Activated T-cell treated with anti-CD3 and anti-CD28 coated beads, Interleukin-2, amount 50 U/mL, for 4 hours (primary cell): Measurements from ENCODE around the gene BRD3. TPM values are rescaled to one million over a fixed set of nuclear protein-coding genes. Genes with fewer than 3 reads are reported as not detected.
A peak's percentile ranks its signal among the peaks of the same experiment; 100 is the strongest.

Experiments used
- ATAC-seq, 2 donors: fragments of 200-7000 bp; cut with Tn5 transposase; one replicate each; pipeline ENCODE4 v1.10.0; 2021
- DNase-seq: peaks from one replicate; pipeline ENCODE4 v3.0.0-alpha.2; 2020
- H3K27me3 Mint-ChIP-seq: one replicate; pipeline ENCODE4 v1.8.0; 2021; ENCODE audit warnings: low read depth, mixed read lengths
- H3K36me3 Mint-ChIP-seq: one replicate; pipeline ENCODE4 v1.8.0; 2022; ENCODE audit warnings: mixed read lengths; ENCODE audit not compliant: insufficient read depth
- H3K4me1 Mint-ChIP-seq: one replicate; pipeline ENCODE4 v1.8.0; 2021; ENCODE audit warnings: low read depth, mixed read lengths
- H3K4me3 Mint-ChIP-seq: one replicate; pipeline ENCODE4 v1.8.0; 2021; ENCODE audit warnings: mild to moderate bottlenecking, moderate library complexity, mixed read lengths
- H3K9me3 Mint-ChIP-seq: one replicate; pipeline ENCODE4 v1.8.0; 2021; ENCODE audit warnings: mixed read lengths
- total RNA-seq, 3 donors: library from RNA; stranded (reverse); gene quantifications; one replicate each; pipeline ENCODE4 v1.2.1, GENCODE V29; 2021

Gene BRD3
- total RNA-seq, 3 donors from 2014 or later = 29.3 to 38.2 (median 32.4) TPM

DNA sequence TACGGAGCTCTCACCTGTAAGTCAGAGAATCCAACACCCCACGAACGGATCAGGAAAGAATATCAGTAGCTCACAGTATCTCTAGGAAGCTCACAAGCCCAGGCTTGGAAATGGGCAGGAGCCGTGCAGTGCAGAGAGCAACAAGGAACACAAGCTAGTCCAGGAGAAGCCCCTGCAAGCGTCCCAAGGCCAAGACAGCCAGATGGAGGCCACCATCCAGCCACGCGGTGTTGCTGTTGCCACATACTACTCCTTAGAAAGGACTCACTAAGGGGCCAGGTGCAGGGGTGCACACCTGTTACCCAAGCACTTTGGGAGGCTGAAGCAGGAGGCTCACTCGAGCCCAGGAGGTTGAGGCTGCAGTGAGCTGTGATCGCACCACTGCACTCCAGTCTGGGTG is 60.3 kb downstream of the BRD3 start:
- DNase-seq = no peak
- H3K4me1 Mint-ChIP-seq = no peaks in the 10 kb centered on the region

GRCh38 chr9:134007150-134007549 is 60.7 kb downstream of the BRD3 start:
- ATAC-seq (no peak), DNase-seq (no peak)
- no peak overlapping the region for H3K4me3 Mint-ChIP-seq
- no peaks in the 10 kb centered on the region for H3K9me3 Mint-ChIP-seq
- peaks cover 10% of the 10 kb centered on the region for H3K27me3 Mint-ChIP-seq
- H3K36me3 Mint-ChIP-seq = no peaks in the 10 kb centered on the region
- no peaks in the 10 kb centered on the region for H3K4me1 Mint-ChIP-seq

More for the DNA sequence above, 60.3 kb downstream of the BRD3 start:
- peaks cover 10% of the 10 kb centered on the region for H3K27me3 Mint-ChIP-seq
- no peak overlapping the region for H3K4me3 Mint-ChIP-seq
- H3K36me3 Mint-ChIP-seq = no peaks in the 10 kb centered on the region
- no peak for ATAC-seq
- H3K9me3 Mint-ChIP-seq = no peaks in the 10 kb centered on the region

DNA sequence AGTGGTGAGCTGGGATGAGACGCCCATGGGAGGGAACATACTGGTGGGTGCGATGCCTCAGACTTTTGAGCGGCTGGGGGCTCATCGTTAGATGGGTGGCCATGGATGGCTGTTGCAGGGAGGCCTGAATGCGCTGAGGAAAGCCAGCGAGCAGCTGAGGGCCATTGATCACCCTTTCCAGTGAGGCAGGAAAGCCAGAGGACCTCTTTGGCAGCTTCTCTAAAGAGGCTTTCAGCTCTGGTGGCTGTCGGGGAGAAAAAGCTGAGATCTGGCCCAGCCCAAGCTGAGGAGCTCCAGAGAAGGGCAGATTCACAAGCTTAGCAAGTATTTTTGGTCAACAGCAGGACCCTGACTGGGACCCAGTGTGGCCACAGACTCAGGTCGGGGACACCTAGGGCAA is 62.4 kb downstream of the BRD3 start:
- Mint-ChIP-seq H3K36me3 (no peaks in the 10 kb centered on the region), H3K4me1 (no peaks in the 10 kb centered on the region), H3K4me3 (no peak overlapping the region), H3K9me3 (no peaks in the 10 kb centered on the region), H3K27me3 (peaks cover 10% of the 10 kb centered on the region)
- DNase-seq (no peak), ATAC-seq (no peak)

GRCh38 chr9:134004881-134005280 is 62.9 kb downstream of the BRD3 start:
- Mint-ChIP-seq H3K4me1 (no peaks in the 10 kb centered on the region), H3K4me3 (no peak overlapping the region)

GRCh38 chr9:134004131-134004873 is 63.5 kb downstream of the BRD3 start:
- Mint-ChIP-seq H3K9me3 (no peaks in the 10 kb centered on the region), H3K36me3 (no peaks in the 10 kb centered on the region), H3K4me3 (no peak overlapping the region), H3K27me3 (peaks cover 10% of the 10 kb centered on the region), H3K4me1 (no peaks in the 10 kb centered on the region)
- ATAC-seq (no peak), DNase-seq (no peak)

More at GRCh38 chr9:134004881-134005280, 62.9 kb downstream of the BRD3 start:
- no peak for ATAC-seq
- no peak for DNase-seq
- Mint-ChIP-seq H3K27me3 (peaks cover 10% of the 10 kb centered on the region), H3K9me3 (no peaks in the 10 kb centered on the region), H3K36me3 (no peaks in the 10 kb centered on the region)

DNA sequence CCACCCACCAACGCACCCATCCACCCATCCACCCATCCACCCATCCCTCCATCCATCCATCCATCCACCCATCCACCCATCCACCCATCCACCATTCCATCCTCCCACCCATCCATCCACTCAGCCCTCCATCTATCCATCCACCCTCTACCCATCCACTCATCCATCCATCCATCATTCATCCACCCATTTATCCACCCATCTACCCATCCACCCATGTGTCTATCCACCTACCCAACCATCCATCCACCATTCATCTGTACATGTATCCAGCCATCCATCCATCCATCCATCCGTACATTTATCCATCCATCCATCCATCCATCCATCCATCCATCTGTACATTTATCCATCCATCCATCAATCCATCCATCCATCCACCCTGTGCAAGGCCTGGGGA is 64.6 kb downstream of the BRD3 start:
- ATAC-seq = no peak
- H3K27me3 Mint-ChIP-seq = peaks cover 10% of the 10 kb centered on the region

DNA sequence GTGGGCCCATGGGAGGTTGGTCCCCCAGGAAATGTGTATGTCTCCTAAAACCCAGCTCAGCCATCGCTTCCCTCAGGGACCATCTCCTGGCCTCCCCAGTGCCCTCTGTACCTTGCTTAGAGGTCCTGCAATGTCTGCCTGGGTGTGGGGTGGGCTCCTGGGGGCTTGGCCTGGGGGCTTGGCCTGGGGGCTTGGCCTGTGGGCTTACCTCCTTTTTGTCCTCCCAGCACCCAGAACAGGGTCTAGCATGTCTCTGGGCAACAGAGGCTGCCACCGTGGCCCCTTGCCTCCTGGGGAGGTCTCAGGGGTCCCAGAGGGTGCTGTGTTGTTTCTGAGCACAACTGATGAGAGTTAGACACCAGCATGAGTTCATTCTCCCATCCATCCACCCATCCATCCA is 65.0 kb downstream of the BRD3 start:
- ATAC-seq (no peak), DNase-seq (no peak)
- no peak overlapping the region for H3K4me3 Mint-ChIP-seq
- no peaks in the 10 kb centered on the region for H3K36me3 Mint-ChIP-seq
- no peaks in the 10 kb centered on the region for H3K4me1 Mint-ChIP-seq
- peaks cover 10% of the 10 kb centered on the region for H3K27me3 Mint-ChIP-seq
- no peaks in the 10 kb centered on the region for H3K9me3 Mint-ChIP-seq

More for the DNA sequence above, 64.6 kb downstream of the BRD3 start:
- no peaks in the 10 kb centered on the region for H3K4me1 Mint-ChIP-seq
- DNase-seq = no peak
- no peaks in the 10 kb centered on the region for H3K9me3 Mint-ChIP-seq
- no peaks in the 10 kb centered on the region for H3K36me3 Mint-ChIP-seq
- H3K4me3 Mint-ChIP-seq = no peak overlapping the region

- Mint-ChIP-seq H3K4me3 (no peak overlapping the region), H3K27me3 (no peaks in the 10 kb centered on the region), H3K36me3 (no peaks in the 10 kb centered on the region), H3K9me3 (no peaks in the 10 kb centered on the region), H3K4me1 (no peaks in the 10 kb centered on the region)
- ATAC-seq = no peak
- DNase-seq = no peak
Observed at GRCh38 chr9:133999851-134000265, 68.0 kb downstream of the BRD3 start.

- Mint-ChIP-seq H3K4me3 (no peak overlapping the region), H3K4me1 (peaks cover 4% of the 10 kb centered on the region), H3K9me3 (no peaks in the 10 kb centered on the region), H3K27me3 (no peaks in the 10 kb centered on the region), H3K36me3 (no peaks in the 10 kb centered on the region)
- DNase-seq (no peak), ATAC-seq (no peak)
Observed at GRCh38 chr9:133998915-133999595, 68.8 kb downstream of the BRD3 start.

DNA sequence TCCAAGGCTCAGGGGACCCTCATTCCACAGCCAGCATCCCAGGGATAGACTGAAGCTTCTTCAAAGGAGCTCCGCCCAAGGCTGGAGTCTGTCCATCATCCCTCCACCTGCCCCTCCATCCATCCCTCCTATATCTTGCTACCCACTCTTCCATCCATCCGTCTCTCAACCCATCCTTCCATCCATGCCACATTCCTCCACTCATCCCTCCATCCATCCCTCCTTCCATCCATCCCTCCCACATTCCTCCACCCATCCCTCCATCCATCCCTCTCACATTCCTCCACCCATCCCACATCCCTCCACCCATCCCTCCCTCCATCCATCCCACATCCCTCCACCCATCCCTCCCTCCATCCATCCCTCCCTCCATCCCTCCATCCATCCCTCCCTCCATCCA is 70.2 kb downstream of the BRD3 start:
- no peak for DNase-seq
- Mint-ChIP-seq H3K4me1 (peaks cover 7% of the 10 kb centered on the region), H3K27me3 (no peaks in the 10 kb centered on the region), H3K36me3 (no peaks in the 10 kb centered on the region), H3K9me3 (no peaks in the 10 kb centered on the region), H3K4me3 (no peak overlapping the region)
- ATAC-seq = no peak

GRCh38 chr9:133996531-133997520 is 71.0 kb downstream of the BRD3 start:
- H3K9me3 Mint-ChIP-seq = no peaks in the 10 kb centered on the region
- ATAC-seq = no peak
- peaks cover 7% of the 10 kb centered on the region for H3K4me1 Mint-ChIP-seq
- DNase-seq = no peak
- no peak overlapping the region for H3K4me3 Mint-ChIP-seq
- H3K27me3 Mint-ChIP-seq = no peaks in the 10 kb centered on the region
- no peaks in the 10 kb centered on the region for H3K36me3 Mint-ChIP-seq

GRCh38 chr9:133995012-133995896 is 72.6 kb downstream of the BRD3 start:
- DNase-seq = no peak
- Mint-ChIP-seq H3K4me3 (no peak overlapping the region), H3K4me1 (peaks cover 7% of the 10 kb centered on the region), H3K36me3 (no peaks in the 10 kb centered on the region), H3K27me3 (peaks cover 6% of the 10 kb centered on the region), H3K9me3 (no peaks in the 10 kb centered on the region)
- no peak for ATAC-seq

DNA sequence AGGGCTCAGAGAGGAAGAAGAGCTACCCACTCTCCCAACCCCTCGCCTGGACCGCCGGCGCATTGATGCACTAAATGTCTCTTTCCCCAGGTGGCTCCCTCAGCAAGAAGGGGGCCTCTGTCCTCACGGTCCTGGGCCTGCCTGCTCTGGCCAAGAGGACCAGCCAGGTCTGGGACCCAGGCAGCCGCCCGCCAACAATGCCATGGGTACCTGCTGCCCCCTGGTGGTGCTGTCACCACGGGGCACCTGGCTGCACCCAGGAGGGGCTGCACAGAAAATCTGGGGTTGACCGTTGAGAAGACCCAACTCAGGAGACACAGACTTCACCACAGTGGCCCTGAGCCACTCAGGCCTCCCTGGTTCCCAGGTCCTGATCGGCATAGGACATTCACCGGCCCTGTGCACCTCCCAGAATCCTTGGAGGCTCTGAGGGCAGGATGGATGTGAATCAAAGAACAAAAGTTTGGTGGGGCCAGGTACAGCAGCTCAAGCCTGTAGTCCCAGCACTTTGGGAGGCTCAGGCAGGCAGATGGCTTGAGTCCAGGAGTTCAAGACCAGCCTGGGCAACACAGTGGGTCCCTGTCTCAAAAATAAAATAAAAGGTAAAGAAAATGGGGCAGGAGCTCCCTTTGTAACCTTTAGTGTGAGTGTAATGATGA is 73.3 kb downstream of the BRD3 start:
- peaks cover 7% of the 10 kb centered on the region for H3K4me1 Mint-ChIP-seq
- H3K27me3 Mint-ChIP-seq = peaks cover 7% of the 10 kb centered on the region
- H3K4me3 Mint-ChIP-seq = peak overlapping the region; percentile 59
- no peaks in the 10 kb centered on the region for H3K9me3 Mint-ChIP-seq
- ATAC-seq (peak; percentile 42 to 50), DNase-seq (peak; percentile 74)
- no peaks in the 10 kb centered on the region for H3K36me3 Mint-ChIP-seq
